ENCODE data around the gene SLC51A.

GRCh38 chr3:196186651-196187573 is 29.4 kb upstream of the SLC51A start:
- TF ChIP-seq CTCF (conservative IDR thresholded peaks at IDR 0.05; ENCODE audit: low read length) (no peak), EZH2phosphoT487 (IDR thresholded peaks at IDR 0.05; ENCODE audit: borderline replicate concordance, low read depth, low read length) (no peak)

Data from OCI-LY7 (cell line).